Measurements from ENCODE around the gene UBXN2A.
"Not testable (repeated sequence)": the region's sequence is repeated elsewhere in the genome, so short reads cannot be mapped to it uniquely, and the experiment has no call there.

DNA sequence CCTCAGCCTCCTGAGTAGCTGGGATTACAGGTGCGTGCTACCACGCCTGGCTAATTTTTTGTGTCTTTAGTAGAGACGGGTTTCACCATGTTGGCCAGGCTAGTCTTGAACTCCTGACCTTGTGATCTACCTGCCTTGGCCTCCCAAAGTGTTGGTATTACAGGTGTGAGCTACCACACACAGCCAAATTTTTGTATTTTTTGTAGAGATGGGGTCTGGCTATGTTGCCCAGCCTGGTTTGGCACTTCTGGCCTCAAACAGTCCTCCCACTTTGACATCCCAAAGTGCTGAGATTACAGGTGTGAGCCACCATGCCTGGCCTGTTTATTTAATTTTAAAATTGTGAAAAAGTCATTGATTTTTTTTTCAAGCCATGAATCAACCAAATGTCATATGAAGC is 12.3 kb downstream of the UBXN2A start:
- TF ChIP-seq, protein P1, sequence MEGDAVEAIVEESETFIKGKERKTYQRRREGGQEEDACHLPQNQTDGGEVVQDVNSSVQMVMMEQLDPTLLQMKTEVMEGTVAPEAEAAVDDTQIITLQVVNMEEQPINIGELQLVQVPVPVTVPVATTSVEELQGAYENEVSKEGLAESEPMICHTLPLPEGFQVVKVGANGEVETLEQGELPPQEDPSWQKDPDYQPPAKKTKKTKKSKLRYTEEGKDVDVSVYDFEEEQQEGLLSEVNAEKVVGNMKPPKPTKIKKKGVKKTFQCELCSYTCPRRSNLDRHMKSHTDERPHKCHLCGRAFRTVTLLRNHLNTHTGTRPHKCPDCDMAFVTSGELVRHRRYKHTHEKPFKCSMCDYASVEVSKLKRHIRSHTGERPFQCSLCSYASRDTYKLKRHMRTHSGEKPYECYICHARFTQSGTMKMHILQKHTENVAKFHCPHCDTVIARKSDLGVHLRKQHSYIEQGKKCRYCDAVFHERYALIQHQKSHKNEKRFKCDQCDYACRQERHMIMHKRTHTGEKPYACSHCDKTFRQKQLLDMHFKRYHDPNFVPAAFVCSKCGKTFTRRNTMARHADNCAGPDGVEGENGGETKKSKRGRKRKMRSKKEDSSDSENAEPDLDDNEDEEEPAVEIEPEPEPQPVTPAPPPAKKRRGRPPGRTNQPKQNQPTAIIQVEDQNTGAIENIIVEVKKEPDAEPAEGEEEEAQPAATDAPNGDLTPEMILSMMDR (IDR thresholded peaks at IDR 0.05) = not testable (repeated sequence)
- TF ChIP-seq POLR2A (IDR thresholded peaks at IDR 0.05) = not testable (repeated sequence)
